ENCODE results near the gene TSHZ2. TPM values are rescaled to one million over a fixed set of nuclear protein-coding genes. Genes with fewer than 3 reads are reported as not detected.

The TSHZ2 gene
- total RNA-seq, 4 donors from 2014 or later, result 4.0 to 57.8 (median 10.3) TPM

GRCh38 chr20:53402233-53403005 lies 430.3 kb downstream of the TSHZ2 start:
- DNase-seq, result no peak
- TF ChIP-seq POLR2A (IDR thresholded peaks at IDR 0.05) (no peak), CTCF (IDR thresholded peaks at IDR 0.05) (no peak)
- no peaks in the 10 kb centered on the region for H3K4me1 ChIP-seq
- peaks cover 0 to 5% (median 0%) of the 10 kb centered on the region in 4 donors for H3K9me3 ChIP-seq
- H3K27ac ChIP-seq, result no peak overlapping the region
- no peaks in the 10 kb centered on the region for H3K27me3 ChIP-seq
- no peak overlapping the region for H3K4me3 ChIP-seq
- H3K36me3 ChIP-seq, result no peaks in the 10 kb centered on the region

- no peak overlapping the region for H3K27ac ChIP-seq
- H3K9me3 ChIP-seq, result peaks cover 0 to 5% (median 0%) of the 10 kb centered on the region in 4 donors
- no peak for TF ChIP-seq CTCF (IDR thresholded peaks at IDR 0.05)
- no peak for TF ChIP-seq POLR2A (IDR thresholded peaks at IDR 0.05)
- no peaks in the 10 kb centered on the region for H3K27me3 ChIP-seq
- H3K36me3 ChIP-seq, result no peaks in the 10 kb centered on the region
- no peak overlapping the region for H3K4me3 ChIP-seq
- no peak for DNase-seq
- no peaks in the 10 kb centered on the region for H3K4me1 ChIP-seq
Observed at GRCh38 chr20:53403029-53403428, 430.9 kb downstream of the TSHZ2 start.

- no peak overlapping the region for H3K27ac ChIP-seq
- no peaks in the 10 kb centered on the region for H3K36me3 ChIP-seq
- no peak for DNase-seq
- H3K4me1 ChIP-seq, result no peaks in the 10 kb centered on the region
- H3K27me3 ChIP-seq, result no peaks in the 10 kb centered on the region
- TF ChIP-seq POLR2A (IDR thresholded peaks at IDR 0.05), result no peak
- no peak for TF ChIP-seq CTCF (IDR thresholded peaks at IDR 0.05)
- H3K9me3 ChIP-seq, result peaks cover 0 to 5% (median 0%) of the 10 kb centered on the region in 4 donors
- H3K4me3 ChIP-seq, result no peak overlapping the region
Observed at GRCh38 chr20:53405139-53405538, 433.0 kb downstream of the TSHZ2 start.

- Histone ChIP-seq H3K4me3 (no peak overlapping the region), H3K36me3 (no peaks in the 10 kb centered on the region), H3K9me3 (no peaks in the 10 kb centered on the region), H3K4me1 (no peaks in the 10 kb centered on the region), H3K27me3 (no peaks in the 10 kb centered on the region), H3K27ac (no peak overlapping the region)
- no peak for DNase-seq
- no peak for TF ChIP-seq POLR2A (IDR thresholded peaks at IDR 0.05)
- no peak for TF ChIP-seq CTCF (IDR thresholded peaks at IDR 0.05)
Observed at GRCh38 chr20:53406580-53406979, 434.4 kb downstream of the TSHZ2 start.

GRCh38 chr20:53408691-53409446 lies 436.7 kb downstream of the TSHZ2 start:
- no peak for DNase-seq
- Histone ChIP-seq H3K4me1 (no peaks in the 10 kb centered on the region), H3K4me3 (no peak overlapping the region), H3K9me3 (no peaks in the 10 kb centered on the region), H3K27me3 (no peaks in the 10 kb centered on the region), H3K27ac (no peak overlapping the region), H3K36me3 (no peaks in the 10 kb centered on the region)
- TF ChIP-seq CTCF (IDR thresholded peaks at IDR 0.05) (no peak), POLR2A (IDR thresholded peaks at IDR 0.05) (no peak)
